ENCODE data around the gene H1-8. TPM values are rescaled to one million over a fixed set of nuclear protein-coding genes. Genes with fewer than 3 reads are reported as not detected.
"Not testable (repeated sequence)": the region's sequence is repeated elsewhere in the genome, so short reads cannot be mapped to it uniquely, and the experiment has no call there.

H1-8 gene
- total RNA-seq, 1 donor: 0.21 TPM

DNA sequence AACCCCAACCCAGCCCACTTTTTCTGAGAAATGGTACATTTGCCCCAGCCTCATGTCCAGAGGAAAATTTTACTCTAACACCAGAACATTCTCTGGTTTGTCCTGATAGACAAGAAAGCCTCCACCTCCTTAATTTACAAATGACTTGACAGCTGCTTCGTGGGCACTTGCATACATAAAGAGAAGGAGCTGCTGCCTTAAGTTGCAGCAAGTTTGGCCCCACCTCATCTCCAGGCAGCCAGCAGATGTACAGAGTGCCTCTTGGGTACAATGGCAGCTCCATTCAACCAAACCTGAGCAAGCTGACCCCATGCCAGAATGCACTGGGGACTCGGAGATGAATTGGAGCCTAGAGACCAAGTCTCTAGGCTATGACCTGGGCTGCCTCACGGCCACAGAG lies 6.2 kb upstream of the H1-8 start:
- no peaks in the 10 kb centered on the region for H3K9me3 ChIP-seq (ENCODE audit: low read depth, low read length)
- H3K4me3 ChIP-seq (ENCODE audit: low read length): no peak overlapping the region
- H3K27me3 ChIP-seq (ENCODE audit: insufficient read depth, low read length): no peaks in the 10 kb centered on the region
- no peaks in the 10 kb centered on the region for H3K4me1 ChIP-seq (ENCODE audit: insufficient read depth, low read length)

DNA sequence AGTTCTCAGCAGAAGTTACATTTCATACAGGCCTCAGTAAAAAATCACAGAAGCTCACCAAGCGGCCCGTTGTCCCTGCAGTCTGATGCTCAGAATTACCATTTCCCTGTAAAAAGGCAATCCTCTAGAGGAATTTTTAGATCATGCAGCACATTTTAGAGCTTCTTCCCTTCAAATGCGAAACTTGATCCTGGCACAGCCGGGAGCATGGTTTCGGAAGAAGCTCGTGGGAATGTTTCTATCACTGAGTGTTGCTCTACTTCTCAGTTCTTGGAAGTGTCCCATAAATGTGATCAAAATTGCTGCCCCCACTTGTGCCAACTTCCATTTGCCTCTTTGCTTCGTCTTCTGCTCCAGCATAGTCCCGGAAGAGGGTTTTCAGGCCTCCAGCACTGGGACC lies 3.8 kb upstream of the H1-8 start:
- H3K4me3 ChIP-seq (ENCODE audit: low read length): no peak overlapping the region
- H3K9me3 ChIP-seq (ENCODE audit: low read depth, low read length): no peaks in the 10 kb centered on the region
- no peaks in the 10 kb centered on the region for H3K27me3 ChIP-seq (ENCODE audit: insufficient read depth, low read length)
- no peaks in the 10 kb centered on the region for H3K4me1 ChIP-seq (ENCODE audit: insufficient read depth, low read length)

GRCh38 chr3:129540776-129541516 lies 2.0 kb upstream of the H1-8 start:
- Histone ChIP-seq H3K9me3 (ENCODE audit: low read depth, low read length) (no peaks in the 10 kb centered on the region), H3K4me3 (ENCODE audit: low read length) (no peak overlapping the region), H3K27me3 (ENCODE audit: insufficient read depth, low read length) (no peaks in the 10 kb centered on the region), H3K4me1 (ENCODE audit: insufficient read depth, low read length) (no peaks in the 10 kb centered on the region)

GRCh38 chr3:129542747-129543146 lies 228 bp upstream of the H1-8 start:
- no peak overlapping the region for H3K4me3 ChIP-seq (ENCODE audit: low read length)
- no peaks in the 10 kb centered on the region for H3K9me3 ChIP-seq (ENCODE audit: low read depth, low read length)
- H3K4me1 ChIP-seq (ENCODE audit: insufficient read depth, low read length): no peaks in the 10 kb centered on the region

GRCh38 chr3:129543999-129544398 lies 1.0 kb downstream of the H1-8 start:
- H3K4me1 ChIP-seq (ENCODE audit: insufficient read depth, low read length): no peaks in the 10 kb centered on the region
- no peak overlapping the region for H3K4me3 ChIP-seq (ENCODE audit: low read length)
- no peaks in the 10 kb centered on the region for H3K9me3 ChIP-seq (ENCODE audit: low read depth, low read length)
- no peaks in the 10 kb centered on the region for H3K27me3 ChIP-seq (ENCODE audit: insufficient read depth, low read length)

More at GRCh38 chr3:129542747-129543146, 228 bp upstream of the H1-8 start:
- no peaks in the 10 kb centered on the region for H3K27me3 ChIP-seq (ENCODE audit: insufficient read depth, low read length)

DNA sequence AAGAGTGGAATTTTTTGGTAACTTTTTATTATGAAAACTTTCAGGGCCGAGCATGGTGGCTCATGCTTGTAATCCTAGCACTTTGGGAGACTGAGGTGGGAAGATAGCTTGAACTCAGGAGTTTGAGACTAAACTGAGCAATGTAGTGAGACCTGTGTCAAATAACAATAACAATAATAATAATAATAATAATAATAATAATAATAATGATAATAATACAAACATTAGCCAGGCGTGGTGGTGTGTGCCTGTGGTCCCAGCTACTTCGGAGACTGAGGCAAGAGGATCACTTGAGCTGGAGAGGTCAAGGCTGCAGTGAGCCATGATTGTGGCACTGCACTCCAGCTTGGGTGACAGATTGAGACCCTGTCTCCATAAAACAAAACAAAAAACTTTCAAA lies 3.0 kb downstream of the H1-8 start:
- H3K4me3 ChIP-seq (ENCODE audit: low read length); H3K9me3 ChIP-seq (ENCODE audit: low read depth, low read length); H3K27me3 ChIP-seq (ENCODE audit: insufficient read depth, low read length); H3K4me1 ChIP-seq (ENCODE audit: insufficient read depth, low read length): not testable (repeated sequence)

GRCh38 chr3:129547241-129547640 lies 4.3 kb downstream of the H1-8 start:
- Histone ChIP-seq H3K4me3 (ENCODE audit: low read length) (no peak overlapping the region), H3K27me3 (ENCODE audit: insufficient read depth, low read length) (no peaks in the 10 kb centered on the region), H3K4me1 (ENCODE audit: insufficient read depth, low read length) (peaks cover 9% of the 10 kb centered on the region), H3K9me3 (ENCODE audit: low read depth, low read length) (no peaks in the 10 kb centered on the region)

DNA sequence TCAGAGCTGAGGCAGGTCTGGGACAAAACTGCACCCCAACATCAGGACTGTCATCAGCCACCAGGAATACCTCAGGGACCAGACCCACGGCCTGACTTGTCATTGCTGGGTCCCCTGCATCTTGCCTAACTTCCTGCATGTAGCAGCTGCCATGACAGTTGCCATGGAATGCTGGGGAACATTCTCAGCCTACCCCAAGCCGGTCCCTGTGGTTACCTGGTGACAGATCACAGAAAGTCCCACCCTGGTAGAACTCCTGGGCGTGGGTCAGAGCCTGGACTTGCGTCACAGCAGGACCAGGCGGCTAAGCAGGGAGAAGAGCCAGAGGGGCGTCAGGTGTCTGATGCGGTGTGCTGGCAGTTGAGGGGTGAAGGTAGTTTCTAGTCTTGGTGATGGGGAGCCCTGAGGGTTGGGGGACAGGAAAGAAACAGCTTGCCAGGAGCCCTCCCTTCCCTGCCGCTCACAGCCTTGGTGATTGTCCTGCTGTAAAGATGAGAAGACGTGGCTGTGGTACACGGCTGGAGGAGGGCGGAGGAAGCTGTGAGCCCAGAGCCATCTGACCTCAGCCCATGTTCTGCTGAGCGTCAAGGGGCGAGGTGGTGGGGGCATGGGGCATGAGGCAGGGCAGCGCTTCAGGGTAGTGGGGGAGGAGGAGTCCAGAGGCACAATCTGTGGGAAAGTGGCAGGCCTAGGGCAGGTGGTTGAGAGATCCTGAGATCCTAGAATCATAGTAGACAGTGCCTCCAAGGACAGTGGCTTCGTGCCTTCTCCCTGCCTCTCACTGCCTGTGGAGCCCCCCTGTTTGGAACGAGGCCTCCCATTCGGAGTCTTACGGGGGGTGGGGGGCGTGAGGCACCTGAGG lies 5.4 kb downstream of the H1-8 start:
- no peaks in the 10 kb centered on the region for H3K27me3 ChIP-seq (ENCODE audit: insufficient read depth, low read length)
- no peak overlapping the region for H3K4me3 ChIP-seq (ENCODE audit: low read length)
- H3K4me1 ChIP-seq (ENCODE audit: insufficient read depth, low read length): peaks cover 11% of the 10 kb centered on the region
- no peaks in the 10 kb centered on the region for H3K9me3 ChIP-seq (ENCODE audit: low read depth, low read length)

DNA sequence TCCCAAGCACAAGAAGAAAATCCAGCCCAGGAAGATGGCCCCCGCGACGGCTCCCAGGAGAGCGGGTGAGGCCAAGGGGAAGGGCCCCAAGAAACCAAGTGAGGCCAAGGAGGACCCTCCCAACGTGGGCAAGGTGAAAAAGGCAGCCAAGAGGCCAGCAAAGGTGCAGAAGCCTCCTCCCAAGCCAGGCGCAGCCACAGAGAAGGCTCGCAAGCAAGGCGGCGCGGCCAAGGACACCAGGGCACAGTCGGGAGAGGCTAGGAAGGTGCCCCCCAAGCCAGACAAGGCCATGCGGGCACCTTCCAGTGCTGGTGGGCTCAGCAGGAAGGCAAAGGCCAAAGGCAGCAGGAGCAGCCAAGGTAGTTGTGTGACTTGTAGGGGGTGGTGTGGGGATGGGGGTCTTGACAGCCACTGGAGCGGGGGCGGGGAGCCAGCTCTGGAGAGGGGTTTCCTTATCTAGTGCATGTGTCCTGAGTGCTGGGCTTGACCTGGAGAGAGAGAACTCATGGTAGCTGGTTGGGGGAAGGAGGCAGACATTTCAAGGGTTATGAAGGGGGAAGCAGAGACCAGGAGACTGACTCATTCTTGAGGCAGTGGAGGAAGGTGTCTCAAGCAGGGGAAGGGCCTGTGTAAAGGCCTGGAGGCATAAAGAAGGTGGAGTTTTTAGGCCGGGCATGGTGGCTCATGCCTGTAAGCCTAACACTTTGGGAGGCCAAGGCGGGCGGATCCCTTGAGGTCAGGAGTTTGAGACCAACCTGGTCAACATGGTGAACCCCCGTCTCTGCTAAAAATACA lies 6.2 kb downstream of the H1-8 start:
- Histone ChIP-seq H3K4me3 (ENCODE audit: low read length) (no peak overlapping the region), H3K4me1 (ENCODE audit: insufficient read depth, low read length) (peaks cover 19% of the 10 kb centered on the region), H3K27me3 (ENCODE audit: insufficient read depth, low read length) (no peaks in the 10 kb centered on the region), H3K9me3 (ENCODE audit: low read depth, low read length) (no peaks in the 10 kb centered on the region)

DNA sequence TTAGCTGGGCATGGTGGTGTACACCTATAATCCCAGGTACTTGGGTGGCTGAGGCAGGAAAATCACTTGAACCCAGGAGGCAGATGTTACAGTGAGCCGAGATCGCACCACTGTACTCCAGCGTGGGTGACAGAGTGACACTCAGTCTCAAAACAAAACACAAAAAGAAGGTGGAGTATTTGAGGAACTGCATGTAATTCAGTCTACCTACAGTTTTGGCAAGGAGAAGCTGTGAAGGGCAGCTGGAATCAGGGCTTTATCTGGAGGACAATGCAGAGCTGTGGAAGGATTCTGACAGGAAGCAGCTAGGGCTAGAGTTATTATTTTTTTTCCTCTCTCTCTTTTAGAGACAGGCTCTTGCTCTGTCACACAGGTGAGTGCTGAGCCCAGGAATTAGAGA lies 6.8 kb downstream of the H1-8 start:
- Histone ChIP-seq H3K9me3 (ENCODE audit: low read depth, low read length) (no peaks in the 10 kb centered on the region), H3K27me3 (ENCODE audit: insufficient read depth, low read length) (no peaks in the 10 kb centered on the region), H3K4me1 (ENCODE audit: insufficient read depth, low read length) (peaks cover 25% of the 10 kb centered on the region), H3K4me3 (ENCODE audit: low read length) (no peak overlapping the region)

GRCh38 chr3:129552287-129553050 lies 9.5 kb downstream of the H1-8 start:
- no peak overlapping the region for H3K4me3 ChIP-seq (ENCODE audit: low read length)
- peaks cover 30% of the 10 kb centered on the region for H3K4me1 ChIP-seq (ENCODE audit: insufficient read depth, low read length)
- no peaks in the 10 kb centered on the region for H3K9me3 ChIP-seq (ENCODE audit: low read depth, low read length)
- no peaks in the 10 kb centered on the region for H3K27me3 ChIP-seq (ENCODE audit: insufficient read depth, low read length)

GRCh38 chr3:129553171-129553570 lies 10.2 kb downstream of the H1-8 start:
- Histone ChIP-seq H3K4me1 (ENCODE audit: insufficient read depth, low read length) (peaks cover 30% of the 10 kb centered on the region), H3K9me3 (ENCODE audit: low read depth, low read length) (no peaks in the 10 kb centered on the region), H3K4me3 (ENCODE audit: low read length) (no peak overlapping the region), H3K27me3 (ENCODE audit: insufficient read depth, low read length) (no peaks in the 10 kb centered on the region)

DNA sequence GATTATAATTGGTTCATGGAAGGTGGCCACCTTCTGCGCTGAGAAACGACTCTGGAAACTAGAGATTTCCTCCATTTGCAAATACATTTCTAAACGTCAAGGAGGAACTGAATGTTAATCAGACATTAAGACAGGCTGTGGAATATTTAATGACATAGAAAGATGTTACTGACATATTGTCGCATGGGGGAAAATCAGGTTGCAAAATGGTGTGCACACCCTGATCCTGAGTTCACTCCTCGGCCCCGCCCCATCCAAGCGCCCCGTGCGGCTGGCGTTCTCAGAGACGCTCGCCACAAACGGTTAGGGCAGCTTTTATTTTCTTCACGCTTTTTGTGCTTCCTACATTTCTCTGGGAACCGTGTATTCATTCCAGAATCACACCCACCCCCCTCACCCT lies 10.7 kb downstream of the H1-8 start:
- no peaks in the 10 kb centered on the region for H3K27me3 ChIP-seq (ENCODE audit: insufficient read depth, low read length)
- peaks cover 32% of the 10 kb centered on the region for H3K4me1 ChIP-seq (ENCODE audit: insufficient read depth, low read length)
- H3K9me3 ChIP-seq (ENCODE audit: low read depth, low read length): no peaks in the 10 kb centered on the region
- H3K4me3 ChIP-seq (ENCODE audit: low read length): no peak overlapping the region

- Histone ChIP-seq H3K4me1 (ENCODE audit: insufficient read depth, low read length) (peaks cover 33% of the 10 kb centered on the region), H3K9me3 (ENCODE audit: low read depth, low read length) (no peaks in the 10 kb centered on the region), H3K4me3 (ENCODE audit: low read length) (no peak overlapping the region), H3K27me3 (ENCODE audit: insufficient read depth, low read length) (no peaks in the 10 kb centered on the region)
Measured at GRCh38 chr3:129554356-129555152, 11.6 kb downstream of the H1-8 start.
